ENCODE measurements around the gene SRGAP2C. TPM values are rescaled to one million over a fixed set of nuclear protein-coding genes. Genes with fewer than 3 reads are reported as not detected.
"Not testable (repeated sequence)": the region's sequence is repeated elsewhere in the genome, so short reads cannot be mapped to it uniquely, and the experiment has no call there.

The SRGAP2C gene
- total RNA-seq, 4 donors from 2014 or later = 4.1 to 8.7 (median 6.6) TPM

- intact Hi-C loops (cut with DNase I; ENCODE audit: low total_unique reads); DNase-seq; H3K27ac ChIP-seq; H3K4me1 ChIP-seq; H3K27me3 ChIP-seq; in situ Hi-C loops (cut with MboI; ENCODE audit: low pct_ligation_motif_present in 1 of 4, low pct_unique_long_range_greater_than_20kb in 1 of 4, low sequenced_read_pairs in 3 of 4); H3K36me3 ChIP-seq; H3K9me3 ChIP-seq; H3K4me3 ChIP-seq: not testable (repeated sequence)
- WGBS, 2 donors (ENCODE audit: low coverage in 1 of 2) = 75% methylated on average over 1 of the region's 7 CpGs; no CpG with 5 or more reads in 1 of the 2 donors
Measured at GRCh38 chr1:121361451-121362233, 176.9 kb downstream of the SRGAP2C start.

GRCh38 chr1:121362234-121362883 lies 177.6 kb downstream of the SRGAP2C start:
- in situ Hi-C loops (cut with MboI; ENCODE audit: low pct_ligation_motif_present in 1 of 4, low pct_unique_long_range_greater_than_20kb in 1 of 4, low sequenced_read_pairs in 3 of 4); H3K27me3 ChIP-seq; H3K9me3 ChIP-seq; intact Hi-C loops (cut with DNase I; ENCODE audit: low total_unique reads); H3K27ac ChIP-seq; H3K4me3 ChIP-seq; DNase-seq; H3K4me1 ChIP-seq; H3K36me3 ChIP-seq: not testable (repeated sequence)
- WGBS, 2 donors (ENCODE audit: low coverage in 1 of 2) = 84% methylated on average over 3 of the region's 4 CpGs; no CpG with 5 or more reads in 1 of the 2 donors

- H3K4me3 ChIP-seq; H3K27me3 ChIP-seq; in situ Hi-C loops (cut with MboI; ENCODE audit: low pct_ligation_motif_present in 1 of 4, low pct_unique_long_range_greater_than_20kb in 1 of 4, low sequenced_read_pairs in 3 of 4); H3K36me3 ChIP-seq; DNase-seq; H3K27ac ChIP-seq; H3K4me1 ChIP-seq; intact Hi-C loops (cut with DNase I; ENCODE audit: low total_unique reads); H3K9me3 ChIP-seq: not testable (repeated sequence)
- WGBS, 2 donors (ENCODE audit: low coverage in 1 of 2) = 90% methylated on average over 4 of the region's 6 CpGs; no CpG with 5 or more reads in 1 of the 2 donors
Measured at GRCh38 chr1:121365316-121365715, 180.5 kb downstream of the SRGAP2C start.

DNA sequence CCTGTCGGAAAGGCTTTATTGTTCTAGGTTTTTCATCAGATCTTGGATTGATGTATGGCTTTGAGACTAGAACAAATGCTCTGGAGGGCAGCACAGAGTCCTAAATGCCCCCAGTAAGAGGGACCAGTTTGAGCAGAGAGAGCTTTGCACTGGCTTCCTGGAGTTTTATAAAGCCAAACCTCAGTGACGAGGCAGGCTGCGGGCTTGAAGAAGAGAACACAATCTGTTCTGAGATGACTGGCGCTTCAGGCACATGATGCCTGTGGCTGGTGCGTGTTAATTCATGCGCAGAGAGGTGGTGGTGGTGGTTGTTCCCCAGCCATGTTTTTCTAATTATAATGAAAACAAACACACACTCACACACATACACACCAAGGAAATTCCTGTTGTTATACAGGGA lies 180.9 kb downstream of the SRGAP2C start:
- WGBS, 2 donors (ENCODE audit: low coverage in 1 of 2) = 79% methylated on average over 4 of the region's 6 CpGs; no CpG with 5 or more reads in 1 of the 2 donors
- intact Hi-C loops (cut with DNase I; ENCODE audit: low total_unique reads); H3K4me1 ChIP-seq; H3K27me3 ChIP-seq; H3K36me3 ChIP-seq; H3K27ac ChIP-seq; DNase-seq; H3K4me3 ChIP-seq; in situ Hi-C loops (cut with MboI; ENCODE audit: low pct_ligation_motif_present in 1 of 4, low pct_unique_long_range_greater_than_20kb in 1 of 4, low sequenced_read_pairs in 3 of 4); H3K9me3 ChIP-seq: not testable (repeated sequence)

DNA sequence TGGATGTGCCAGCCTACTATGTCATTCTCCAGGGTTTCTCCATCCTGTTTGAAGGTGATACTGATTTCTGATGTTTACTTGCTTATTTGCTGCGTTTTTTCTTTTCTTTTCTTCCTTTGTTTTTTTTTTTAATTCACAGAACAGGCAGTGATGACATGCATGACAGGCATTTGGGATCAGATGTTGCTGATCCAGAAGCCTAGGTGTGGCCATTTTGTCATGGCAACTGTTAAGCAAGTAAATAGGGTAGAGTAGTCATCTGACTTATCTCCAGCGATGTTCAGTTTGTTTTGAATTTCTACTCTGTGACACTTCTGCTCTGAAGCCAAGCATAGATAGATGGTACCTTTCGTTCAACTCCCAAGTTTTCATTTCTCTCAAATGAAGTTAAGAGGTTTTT lies 181.4 kb downstream of the SRGAP2C start:
- WGBS, 2 donors (ENCODE audit: low coverage in 1 of 2) = no CpG with 5 or more reads among the region's 3 CpGs
- DNase-seq; in situ Hi-C loops (cut with MboI; ENCODE audit: low pct_ligation_motif_present in 1 of 4, low pct_unique_long_range_greater_than_20kb in 1 of 4, low sequenced_read_pairs in 3 of 4); H3K9me3 ChIP-seq; H3K27ac ChIP-seq; H3K27me3 ChIP-seq; H3K36me3 ChIP-seq; H3K4me3 ChIP-seq; intact Hi-C loops (cut with DNase I; ENCODE audit: low total_unique reads); H3K4me1 ChIP-seq: not testable (repeated sequence)

DNA sequence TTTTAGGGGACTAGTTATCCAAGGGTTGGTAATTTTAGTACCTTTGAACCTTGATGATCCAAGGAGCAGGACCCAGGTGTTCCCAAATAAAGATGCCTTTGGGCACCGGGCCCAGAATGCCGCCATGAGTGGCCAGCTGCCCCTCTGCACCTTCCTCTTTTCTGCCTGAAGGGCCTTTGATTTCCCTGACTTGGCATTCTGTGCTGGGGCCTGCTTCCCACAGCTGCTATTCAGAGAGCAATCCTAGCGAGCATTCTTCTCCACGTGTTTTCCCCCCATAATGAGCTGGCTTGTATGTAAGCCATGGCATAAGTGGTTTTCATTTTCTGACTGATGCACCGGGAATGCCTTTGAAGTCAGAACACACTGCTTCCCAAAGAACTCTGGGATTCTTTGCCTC lies 184.1 kb downstream of the SRGAP2C start:
- DNase-seq = not testable (repeated sequence)

DNA sequence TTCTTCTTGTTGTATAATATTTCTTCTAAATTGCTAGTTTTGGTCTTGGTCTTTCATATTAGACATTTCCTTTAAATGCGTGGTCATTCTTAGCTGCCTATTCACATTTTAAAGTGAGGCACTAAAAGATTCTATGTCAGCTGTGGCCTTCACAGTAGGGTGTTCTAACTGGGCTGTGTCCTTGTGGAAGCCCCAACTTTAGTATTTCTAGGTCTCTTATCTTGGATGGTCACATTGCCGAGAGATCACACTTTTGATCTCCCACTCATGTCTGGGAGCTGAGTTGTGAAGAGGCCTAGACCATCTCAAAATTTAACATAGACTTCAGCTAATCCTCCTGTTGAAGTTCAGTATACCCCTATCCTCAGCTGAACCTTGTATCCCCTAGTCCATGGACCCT lies 185.2 kb downstream of the SRGAP2C start:
- H3K4me1 ChIP-seq; H3K9me3 ChIP-seq; DNase-seq; H3K27me3 ChIP-seq; H3K27ac ChIP-seq; H3K36me3 ChIP-seq; H3K4me3 ChIP-seq; in situ Hi-C loops (cut with MboI; ENCODE audit: low pct_ligation_motif_present in 1 of 4, low pct_unique_long_range_greater_than_20kb in 1 of 4, low sequenced_read_pairs in 3 of 4); intact Hi-C loops (cut with DNase I; ENCODE audit: low total_unique reads): not testable (repeated sequence)
- 100% methylated on average over 1 of the region's 2 CpGs; no CpG with 5 or more reads in 1 of the 2 donors for WGBS, 2 donors (ENCODE audit: low coverage in 1 of 2)

More for the DNA sequence above, 184.1 kb downstream of the SRGAP2C start:
- no CpG with 5 or more reads among the region's 5 CpGs for WGBS, 2 donors (ENCODE audit: low coverage in 1 of 2)
- in situ Hi-C loops (cut with MboI; ENCODE audit: low pct_ligation_motif_present in 1 of 4, low pct_unique_long_range_greater_than_20kb in 1 of 4, low sequenced_read_pairs in 3 of 4); intact Hi-C loops (cut with DNase I; ENCODE audit: low total_unique reads); H3K27me3 ChIP-seq; H3K27ac ChIP-seq; H3K36me3 ChIP-seq; H3K4me1 ChIP-seq; H3K4me3 ChIP-seq; H3K9me3 ChIP-seq: not testable (repeated sequence)

DNA sequence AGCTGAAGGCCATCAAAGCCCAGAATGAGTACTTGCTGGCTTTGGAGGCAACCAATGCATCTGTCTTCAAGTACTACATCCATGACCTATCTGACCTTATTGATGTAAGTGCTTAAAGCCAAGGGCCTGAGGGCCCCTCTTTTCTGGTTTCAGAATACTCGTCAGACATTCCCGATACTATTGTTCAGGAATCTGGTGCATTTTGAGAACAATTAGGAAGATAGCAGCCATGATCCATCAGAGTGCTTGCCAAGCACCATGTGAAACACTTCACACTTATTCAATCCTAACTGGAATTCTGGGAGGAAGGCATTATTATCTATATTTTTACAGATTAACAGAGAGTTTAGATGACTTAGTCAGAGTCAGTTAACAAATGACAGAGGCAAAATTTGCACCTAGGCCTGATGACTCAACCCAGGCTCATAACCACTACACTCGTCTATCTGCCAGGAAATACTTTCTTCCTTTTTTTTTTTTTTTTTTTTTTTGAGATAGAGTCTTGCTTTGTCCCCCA lies 190.1 kb downstream of the SRGAP2C start:
- intact Hi-C loops (cut with DNase I; ENCODE audit: low total_unique reads); H3K27ac ChIP-seq; H3K4me1 ChIP-seq; H3K4me3 ChIP-seq; H3K36me3 ChIP-seq; in situ Hi-C loops (cut with MboI; ENCODE audit: low pct_ligation_motif_present in 1 of 4, low pct_unique_long_range_greater_than_20kb in 1 of 4, low sequenced_read_pairs in 3 of 4); H3K27me3 ChIP-seq; DNase-seq; H3K9me3 ChIP-seq: not testable (repeated sequence)
- 86% methylated on average over 2 of the region's 3 CpGs; no CpG with 5 or more reads in 1 of the 2 donors for WGBS, 2 donors (ENCODE audit: low coverage in 1 of 2)

DNA sequence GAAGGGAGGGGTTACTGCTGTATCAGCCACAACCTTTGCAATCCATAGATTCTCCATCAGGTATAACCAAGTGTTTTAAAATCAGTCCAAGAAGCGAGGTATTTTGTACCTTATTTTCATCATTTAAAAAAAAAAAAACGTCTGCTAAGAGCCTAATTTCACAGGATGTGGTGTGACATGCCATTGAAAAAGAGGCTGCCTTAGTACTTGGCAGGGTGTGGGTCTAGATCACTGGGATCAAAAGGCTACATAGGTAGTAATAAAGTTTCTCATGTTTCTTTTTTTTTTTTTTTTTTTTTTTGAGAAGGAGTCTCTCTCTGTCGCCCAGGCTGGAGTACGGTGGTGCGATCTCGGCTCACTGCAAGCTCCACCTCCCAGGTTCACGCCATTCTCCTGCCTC lies 192.2 kb downstream of the SRGAP2C start:
- DNase-seq; H3K27me3 ChIP-seq; H3K4me3 ChIP-seq; in situ Hi-C loops (cut with MboI; ENCODE audit: low pct_ligation_motif_present in 1 of 4, low pct_unique_long_range_greater_than_20kb in 1 of 4, low sequenced_read_pairs in 3 of 4); H3K4me1 ChIP-seq; H3K36me3 ChIP-seq; intact Hi-C loops (cut with DNase I; ENCODE audit: low total_unique reads); H3K9me3 ChIP-seq; H3K27ac ChIP-seq: not testable (repeated sequence)
- 100% methylated on average over 4 of the region's 7 CpGs; no CpG with 5 or more reads in 1 of the 2 donors for WGBS, 2 donors (ENCODE audit: low coverage in 1 of 2)

- H3K27me3 ChIP-seq; H3K4me1 ChIP-seq; in situ Hi-C loops (cut with MboI; ENCODE audit: low pct_ligation_motif_present in 1 of 4, low pct_unique_long_range_greater_than_20kb in 1 of 4, low sequenced_read_pairs in 3 of 4); intact Hi-C loops (cut with DNase I; ENCODE audit: low total_unique reads); H3K4me3 ChIP-seq; H3K9me3 ChIP-seq; H3K36me3 ChIP-seq; DNase-seq; H3K27ac ChIP-seq: not testable (repeated sequence)
- WGBS, 2 donors (ENCODE audit: low coverage in 1 of 2) = 84 to 100% methylated on average over 2 to 5 of the region's 5 CpGs
Measured at GRCh38 chr1:121378757-121379156, 194.0 kb downstream of the SRGAP2C start.
